ENCODE results near the gene TUBG1. TPM values are rescaled to one million over a fixed set of nuclear protein-coding genes. Genes with fewer than 3 reads are reported as not detected.

TUBG1 gene
- total RNA-seq, 2 donors from 2014 or later = 32.3 to 86.9 TPM

DNA sequence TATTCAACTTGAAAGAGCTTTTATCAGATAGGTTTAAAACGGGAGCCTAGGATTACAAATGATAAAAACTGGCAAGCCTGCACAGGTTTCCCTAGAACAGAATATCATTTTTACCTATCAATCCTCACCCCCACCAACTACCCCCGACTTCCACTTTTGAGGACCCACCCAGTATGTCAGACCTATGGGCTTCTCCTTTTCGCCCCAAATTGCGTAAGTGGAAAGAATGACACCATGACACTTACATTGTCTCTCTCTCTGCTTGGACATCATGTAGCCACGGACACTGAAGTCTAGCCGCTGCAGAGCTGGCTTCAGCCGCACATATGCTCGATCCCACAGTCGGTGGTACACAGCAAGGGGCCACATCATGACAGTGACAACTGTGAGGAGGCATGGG lies 24.6 kb upstream of the TUBG1 start:
- TF ChIP-seq, protein P1, sequence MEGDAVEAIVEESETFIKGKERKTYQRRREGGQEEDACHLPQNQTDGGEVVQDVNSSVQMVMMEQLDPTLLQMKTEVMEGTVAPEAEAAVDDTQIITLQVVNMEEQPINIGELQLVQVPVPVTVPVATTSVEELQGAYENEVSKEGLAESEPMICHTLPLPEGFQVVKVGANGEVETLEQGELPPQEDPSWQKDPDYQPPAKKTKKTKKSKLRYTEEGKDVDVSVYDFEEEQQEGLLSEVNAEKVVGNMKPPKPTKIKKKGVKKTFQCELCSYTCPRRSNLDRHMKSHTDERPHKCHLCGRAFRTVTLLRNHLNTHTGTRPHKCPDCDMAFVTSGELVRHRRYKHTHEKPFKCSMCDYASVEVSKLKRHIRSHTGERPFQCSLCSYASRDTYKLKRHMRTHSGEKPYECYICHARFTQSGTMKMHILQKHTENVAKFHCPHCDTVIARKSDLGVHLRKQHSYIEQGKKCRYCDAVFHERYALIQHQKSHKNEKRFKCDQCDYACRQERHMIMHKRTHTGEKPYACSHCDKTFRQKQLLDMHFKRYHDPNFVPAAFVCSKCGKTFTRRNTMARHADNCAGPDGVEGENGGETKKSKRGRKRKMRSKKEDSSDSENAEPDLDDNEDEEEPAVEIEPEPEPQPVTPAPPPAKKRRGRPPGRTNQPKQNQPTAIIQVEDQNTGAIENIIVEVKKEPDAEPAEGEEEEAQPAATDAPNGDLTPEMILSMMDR (IDR thresholded peaks at IDR 0.05) = no peak
- intact Hi-C loops (cut with DNase I) = loop anchor here (10.0 kb wide), 1 partner anchor 100 kb away; the partner anchor contains the start of genes CCR10 and CNTNAP1
- Histone ChIP-seq H3K27ac (no peak overlapping the region), H3K4me1 (no peaks in the 10 kb centered on the region), H3K36me3 (peaks cover 29% of the 10 kb centered on the region), H3K9ac (ENCODE audit: low read depth in 2 of 2, low read length in 2 of 2) (no peak overlapping the region), H3K27me3 (no peaks in the 10 kb centered on the region), H3K4me3 (no peak overlapping the region), H3K9me3 (no peaks in the 10 kb centered on the region)
- no peak for DNase-seq

DNA sequence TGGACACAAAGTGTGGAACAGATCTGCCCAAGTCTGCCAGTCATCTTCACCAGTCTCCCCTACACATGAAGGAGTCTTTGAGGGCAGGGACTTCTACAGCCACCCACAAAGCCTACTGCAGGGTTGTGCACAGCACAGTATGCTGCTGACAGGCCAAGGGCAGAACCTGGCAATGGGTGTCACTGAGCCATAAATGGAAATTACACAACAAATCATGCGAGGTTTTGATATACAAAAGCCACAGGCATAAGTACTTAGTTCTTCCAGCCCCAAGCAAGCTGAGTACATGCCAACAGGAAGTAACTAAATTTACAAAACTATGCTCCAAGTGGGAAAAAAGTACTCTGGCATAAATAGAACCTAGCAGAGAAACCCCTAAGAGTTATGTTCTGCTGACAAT lies 24.1 kb upstream of the TUBG1 start:
- Histone ChIP-seq H3K4me3 (no peak overlapping the region), H3K36me3 (peaks cover 29% of the 10 kb centered on the region), H3K4me1 (no peaks in the 10 kb centered on the region), H3K9me3 (no peaks in the 10 kb centered on the region), H3K9ac (ENCODE audit: low read depth in 2 of 2, low read length in 2 of 2) (no peak overlapping the region), H3K27ac (no peak overlapping the region), H3K27me3 (no peaks in the 10 kb centered on the region)
- TF ChIP-seq, protein P1 (IDR thresholded peaks at IDR 0.05) = no peak
- no peak for DNase-seq
- intact Hi-C loops (cut with DNase I) = loop anchor here (10.0 kb wide), 1 partner anchor 99 kb away; the partner anchor contains the start of genes CCR10 and CNTNAP1

DNA sequence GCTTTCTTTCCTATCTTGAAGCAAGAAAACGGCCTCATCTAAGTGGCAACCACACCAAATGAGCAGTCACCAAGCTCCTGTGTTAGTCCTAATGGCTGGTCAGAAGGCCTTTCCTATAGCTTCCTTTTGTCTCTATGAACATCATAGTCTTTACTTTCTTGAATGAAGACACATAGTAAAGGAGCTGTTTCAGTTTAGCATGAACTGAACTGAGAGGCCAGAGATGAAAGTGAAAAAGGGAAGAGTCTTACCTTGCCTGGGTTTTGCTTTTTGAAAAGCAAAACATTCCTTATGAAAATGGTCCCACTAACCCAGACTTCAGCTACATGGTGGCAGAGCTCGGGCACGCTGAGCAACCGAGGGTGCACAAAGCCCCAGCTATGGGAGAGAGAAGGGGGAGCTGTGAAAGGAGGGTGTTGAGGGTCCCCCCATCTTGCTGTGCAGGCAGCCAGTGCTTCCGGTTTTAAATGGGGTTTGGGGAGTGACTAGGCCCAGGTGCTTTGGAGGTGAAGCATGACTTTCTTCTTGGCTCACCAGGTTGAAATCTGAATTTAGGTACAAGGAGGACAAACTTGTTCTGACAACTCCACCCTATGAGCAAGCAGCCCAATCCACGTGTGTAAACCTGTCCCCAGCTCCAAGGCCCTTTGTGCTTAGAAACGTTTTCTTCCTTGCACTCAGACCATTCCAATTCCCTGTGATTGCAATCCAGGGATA lies 22.8 kb upstream of the TUBG1 start:
- H3K4me1 ChIP-seq = no peaks in the 10 kb centered on the region
- no peak for DNase-seq
- intact Hi-C loops (cut with DNase I) = loop anchor here (10.0 kb wide), 1 partner anchor 98 kb away; the partner anchor contains the start of genes CCR10 and CNTNAP1
- H3K4me3 ChIP-seq = no peak overlapping the region
- peaks cover 27% of the 10 kb centered on the region for H3K36me3 ChIP-seq
- H3K27me3 ChIP-seq = no peaks in the 10 kb centered on the region
- H3K27ac ChIP-seq = no peak overlapping the region
- no peaks in the 10 kb centered on the region for H3K9me3 ChIP-seq
- no peak overlapping the region for H3K9ac ChIP-seq (ENCODE audit: low read depth in 2 of 2, low read length in 2 of 2)
- TF ChIP-seq, protein P1 (IDR thresholded peaks at IDR 0.05) = no peak

DNA sequence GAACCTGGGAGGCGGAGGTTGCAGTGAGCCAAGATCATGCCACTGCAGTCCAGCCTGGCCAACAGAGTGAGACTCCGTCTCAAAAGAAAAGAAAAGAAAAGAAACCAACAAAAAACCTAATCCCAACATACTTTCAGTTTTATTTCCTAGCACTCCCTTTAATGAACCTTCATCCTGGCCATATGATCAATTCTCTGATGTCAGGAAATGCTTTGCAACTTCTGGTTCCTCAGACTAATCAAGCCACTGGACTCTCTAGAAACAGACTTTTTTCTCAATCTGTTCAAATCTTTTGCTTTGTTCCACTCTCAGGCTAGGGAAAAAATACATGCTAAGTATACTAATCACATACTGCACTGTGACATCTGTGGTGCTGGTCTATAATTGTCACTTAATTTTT lies 18.6 kb upstream of the TUBG1 start:
- intact Hi-C loops (cut with DNase I) = no loop called here
- no peaks in the 10 kb centered on the region for H3K9me3 ChIP-seq
- TF ChIP-seq, protein P1 (IDR thresholded peaks at IDR 0.05) = no peak
- no peak overlapping the region for H3K27ac ChIP-seq
- H3K9ac ChIP-seq (ENCODE audit: low read depth in 2 of 2, low read length in 2 of 2) = no peak overlapping the region
- H3K4me1 ChIP-seq = no peaks in the 10 kb centered on the region
- H3K36me3 ChIP-seq = no peaks in the 10 kb centered on the region
- DNase-seq = no peak
- H3K27me3 ChIP-seq = no peaks in the 10 kb centered on the region
- H3K4me3 ChIP-seq = no peak overlapping the region

DNA sequence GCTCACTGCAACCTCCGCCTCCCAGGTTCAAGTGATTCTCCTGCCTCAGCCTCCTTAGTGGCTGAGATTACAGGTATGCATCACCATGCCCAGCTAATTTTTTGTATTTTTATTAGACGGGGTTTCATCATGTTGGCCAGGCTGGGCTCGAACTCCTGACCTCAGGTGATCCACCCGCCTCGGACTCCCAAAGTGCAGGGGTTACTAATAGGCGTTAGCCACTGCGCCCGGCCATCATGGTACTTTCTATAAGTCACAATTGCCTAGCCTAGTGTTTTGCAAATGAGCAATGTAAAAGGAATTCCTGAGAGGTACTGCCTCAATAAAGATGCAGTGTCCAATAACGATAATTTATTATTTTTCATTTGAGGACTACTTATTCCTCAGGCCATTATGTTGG lies 18.1 kb upstream of the TUBG1 start:
- H3K27me3 ChIP-seq = no peaks in the 10 kb centered on the region
- no peaks in the 10 kb centered on the region for H3K4me1 ChIP-seq
- intact Hi-C loops (cut with DNase I) = no loop called here
- H3K36me3 ChIP-seq = no peaks in the 10 kb centered on the region
- no peak overlapping the region for H3K4me3 ChIP-seq
- H3K9me3 ChIP-seq = no peaks in the 10 kb centered on the region
- no peak for DNase-seq
- H3K27ac ChIP-seq = no peak overlapping the region
- TF ChIP-seq, protein P1 (IDR thresholded peaks at IDR 0.05) = no peak
- no peak overlapping the region for H3K9ac ChIP-seq (ENCODE audit: low read depth in 2 of 2, low read length in 2 of 2)
